Upper lobe of right lung (tissue), 1 donor: Measurements from ENCODE around the gene FRMD8. TPM values are rescaled to one million over a fixed set of nuclear protein-coding genes. Genes with fewer than 3 reads are reported as not detected.

Source experiments
- ATAC-seq: fragments of 200-7000 bp; cut with Tn5 transposase; one replicate; pipeline ENCODE4 v1.9.1; 2020; ENCODE audit warnings: mild to moderate bottlenecking, moderate library complexity
- DNase-seq: peaks from one replicate; pipeline ENCODE4 v3.0.0-alpha.2; 2020
- H3K27ac ChIP-seq: fragments of 200-600 bp; one replicate; pipeline ENCODE4 v1.8.0; 2022
- H3K27me3 ChIP-seq: fragments of 200-600 bp; one replicate; pipeline ENCODE4 v1.8.0; 2022; ENCODE audit warnings: mild to moderate bottlenecking
- H3K36me3 ChIP-seq: fragments of 200-600 bp; one replicate; pipeline ENCODE4 v1.8.0; 2022
- H3K4me1 ChIP-seq: fragments of 200-600 bp; one replicate; pipeline ENCODE4 v1.8.0; 2022
- H3K4me3 ChIP-seq: fragments of 200-600 bp; one replicate; pipeline ENCODE4 v1.8.0; 2022; ENCODE audit warnings: mild to moderate bottlenecking
- H3K9me3 ChIP-seq: fragments of 200-600 bp; one replicate; pipeline ENCODE4 v1.8.0; 2022
- intact Hi-C: fragments of 100-400 bp; cut with DNase I; formaldehyde crosslinking; loops from one replicate; pipeline ENCODE4 v1.11.0; 2022
- total RNA-seq: library from RNA; stranded (reverse); fragmentation: NEBNext Ultra II Directional; extraction: Animal tissue kit (Norgen Biotek cat#: 25700); gene quantifications from one replicate; pipeline ENCODE4 v1.2.1, GENCODE V29; 2021
- TF ChIP-seq, protein P1 (sequence below): fragments of 200-600 bp; IDR thresholded peaks from one replicate; pipeline ENCODE4 v1.8.0; 2022; ENCODE audit warnings: antibody characterized with exemption
- donor health status: DM: no; HTN: yes; CAD: no; lungs with severe emphysema.

Gene FRMD8
- total RNA-seq, 1 donor from 2014 or later, result 37.1 TPM

DNA sequence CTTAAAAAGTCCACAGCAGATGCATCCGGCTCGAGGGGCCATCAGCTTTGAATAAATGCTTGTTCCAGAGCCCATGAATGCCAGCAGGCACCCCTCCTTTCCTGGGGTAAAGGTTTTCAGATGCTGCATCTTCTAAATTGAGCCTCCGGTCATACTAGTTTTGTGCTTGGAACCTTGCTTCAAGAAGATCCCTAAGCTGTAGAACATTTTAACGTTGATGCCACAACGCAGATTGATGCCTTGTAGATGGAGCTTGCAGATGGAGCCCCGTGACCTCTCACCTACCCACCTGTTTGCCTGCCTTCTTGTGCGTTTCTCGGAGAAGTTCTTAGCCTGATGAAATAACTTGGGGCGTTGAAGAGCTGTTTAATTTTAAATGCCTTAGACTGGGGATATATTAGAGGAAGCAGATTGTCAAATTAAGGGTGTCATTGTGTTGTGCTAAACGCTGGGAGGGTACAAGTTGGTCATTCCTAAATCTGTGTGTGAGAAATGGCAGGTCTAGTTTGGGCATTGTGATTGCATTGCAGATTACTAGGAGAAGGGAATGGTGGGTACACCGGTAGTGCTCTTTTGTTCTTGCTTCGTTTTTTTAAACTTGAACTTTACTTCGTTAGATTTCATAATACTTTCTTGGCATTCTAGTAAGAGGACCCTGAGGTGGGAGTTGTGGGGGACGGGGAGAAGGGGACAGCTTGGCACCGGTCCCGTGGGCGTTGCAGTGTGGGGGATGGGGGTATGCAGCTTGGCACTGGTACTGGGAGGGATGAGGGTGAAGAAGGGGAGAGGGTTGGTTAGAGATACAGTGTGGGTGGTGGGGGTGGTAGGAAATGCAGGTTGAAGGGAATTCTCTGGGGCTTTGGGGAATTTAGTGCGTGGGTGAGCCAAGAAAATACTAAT is 38.0 kb downstream of the FRMD8 start:
- no peaks in the 10 kb centered on the region for H3K27me3 ChIP-seq
- intact Hi-C loops, result loop anchor here (5.0 kb wide), 1 partner anchor 78 kb away; no protein-coding TSS in a partner anchor
- peaks cover 34% of the 10 kb centered on the region for H3K4me1 ChIP-seq
- DNase-seq (peak; percentile 79), ATAC-seq (no peak)
- peaks cover 41% of the 10 kb centered on the region for H3K36me3 ChIP-seq
- H3K4me3 ChIP-seq, result peak overlapping the region; percentile 98
- H3K27ac ChIP-seq, result peak overlapping the region; percentile 100
- TF ChIP-seq, protein P1, sequence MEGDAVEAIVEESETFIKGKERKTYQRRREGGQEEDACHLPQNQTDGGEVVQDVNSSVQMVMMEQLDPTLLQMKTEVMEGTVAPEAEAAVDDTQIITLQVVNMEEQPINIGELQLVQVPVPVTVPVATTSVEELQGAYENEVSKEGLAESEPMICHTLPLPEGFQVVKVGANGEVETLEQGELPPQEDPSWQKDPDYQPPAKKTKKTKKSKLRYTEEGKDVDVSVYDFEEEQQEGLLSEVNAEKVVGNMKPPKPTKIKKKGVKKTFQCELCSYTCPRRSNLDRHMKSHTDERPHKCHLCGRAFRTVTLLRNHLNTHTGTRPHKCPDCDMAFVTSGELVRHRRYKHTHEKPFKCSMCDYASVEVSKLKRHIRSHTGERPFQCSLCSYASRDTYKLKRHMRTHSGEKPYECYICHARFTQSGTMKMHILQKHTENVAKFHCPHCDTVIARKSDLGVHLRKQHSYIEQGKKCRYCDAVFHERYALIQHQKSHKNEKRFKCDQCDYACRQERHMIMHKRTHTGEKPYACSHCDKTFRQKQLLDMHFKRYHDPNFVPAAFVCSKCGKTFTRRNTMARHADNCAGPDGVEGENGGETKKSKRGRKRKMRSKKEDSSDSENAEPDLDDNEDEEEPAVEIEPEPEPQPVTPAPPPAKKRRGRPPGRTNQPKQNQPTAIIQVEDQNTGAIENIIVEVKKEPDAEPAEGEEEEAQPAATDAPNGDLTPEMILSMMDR, result no peak
- H3K9me3 ChIP-seq, result no peaks in the 10 kb centered on the region

- TF ChIP-seq, protein P1, result no peak
- H3K27me3 ChIP-seq, result no peaks in the 10 kb centered on the region
- ATAC-seq (no peak), DNase-seq (peak; percentile 53)
- no peaks in the 10 kb centered on the region for H3K9me3 ChIP-seq
- intact Hi-C loops, result loop anchor here (5.0 kb wide), 1 partner anchor 77 kb away; no protein-coding TSS in a partner anchor
- H3K27ac ChIP-seq, result peak overlapping the region; percentile 100
- peaks cover 29% of the 10 kb centered on the region for H3K4me1 ChIP-seq
- peak overlapping the region; percentile 98 for H3K4me3 ChIP-seq
- H3K36me3 ChIP-seq, result peaks cover 41% of the 10 kb centered on the region
Measured at GRCh38 chr11:65425105-65425970, 38.9 kb downstream of the FRMD8 start.

GRCh38 chr11:65425971-65426838 is 39.8 kb downstream of the FRMD8 start:
- Histone ChIP-seq H3K27ac (peak overlapping the region; percentile 100), H3K4me3 (peak overlapping the region; percentile 98), H3K27me3 (no peaks in the 10 kb centered on the region), H3K36me3 (peaks cover 41% of the 10 kb centered on the region), H3K9me3 (no peaks in the 10 kb centered on the region), H3K4me1 (peaks cover 30% of the 10 kb centered on the region)
- DNase-seq (no peak), ATAC-seq (no peak)
- TF ChIP-seq, protein P1, result no peak
- intact Hi-C loops, result loop anchor here (5.0 kb wide), 1 partner anchor 76 kb away; no protein-coding TSS in a partner anchor

- Histone ChIP-seq H3K9me3 (no peaks in the 10 kb centered on the region), H3K4me3 (peak overlapping the region; percentile 98), H3K36me3 (peaks cover 41% of the 10 kb centered on the region), H3K4me1 (peaks cover 38% of the 10 kb centered on the region), H3K27ac (peak overlapping the region; percentile 100), H3K27me3 (no peaks in the 10 kb centered on the region)
- TF ChIP-seq, protein P1, result no peak
- peak; percentile 70 for DNase-seq
- peak; percentile 1 for ATAC-seq
- intact Hi-C loops, result loop anchor here (5.0 kb wide), 1 partner anchor 75 kb away; no protein-coding TSS in a partner anchor
Measured at GRCh38 chr11:65426839-65427690, 40.6 kb downstream of the FRMD8 start.
